T-helper 1 cell treated with Interleukin-12 subunit alpha and Interleukin-12 subunit beta and Interleukin-4 antibody, amounts not matched to agents 30 ng/mL and 1 ng/mL, for 36 hours (primary cell): ENCODE data around the gene WNT9B. TPM values are rescaled to one million over a fixed set of nuclear protein-coding genes. Genes with fewer than 3 reads are reported as not detected.

ENCODE experiments used
- intact Hi-C: fragments of 100-400 bp; cut with micrococcal nuclease; formaldehyde crosslinking; loops from one replicate; pipeline ENCODE4 v1.15.1; 2024
- total RNA-seq: library from RNA; stranded (reverse); gene quantifications from 2 replicates; pipeline ENCODE4 v1.2.3, GENCODE V29; 2022

WNT9B gene
- total RNA-seq, 1 donor from 2014 or later: not detected

- intact Hi-C loops: no loop called here
These were observed 52.6 kb downstream of the WNT9B start for GRCh38 chr17:46903762-46904672.

- intact Hi-C loops: no loop called here
These were observed 56.8 kb downstream of the WNT9B start for GRCh38 chr17:46908068-46908737.

- intact Hi-C loops: no loop called here
These were observed 59.0 kb downstream of the WNT9B start for GRCh38 chr17:46910179-46910927.

- intact Hi-C loops: no loop called here
These were observed 59.9 kb downstream of the WNT9B start for GRCh38 chr17:46911311-46911710.

GRCh38 chr17:46915596-46915995, 64.2 kb downstream of the WNT9B start:
- intact Hi-C loops: no loop called here

- intact Hi-C loops: no loop called here
These were observed 64.8 kb downstream of the WNT9B start for GRCh38 chr17:46916211-46916610.

GRCh38 chr17:46916623-46917022, 65.2 kb downstream of the WNT9B start:
- intact Hi-C loops: no loop called here

GRCh38 chr17:46917041-46917440, 65.7 kb downstream of the WNT9B start:
- intact Hi-C loops: no loop called here

GRCh38 chr17:46917516-46917915, 66.1 kb downstream of the WNT9B start:
- intact Hi-C loops: no loop called here

- intact Hi-C loops: loop anchor here (1.0 to 5.0 kb wide), 4 partner anchors 19 to 727 kb away; partner anchors contain the start of gene EFCAB13
These were observed 70.6 kb downstream of the WNT9B start for GRCh38 chr17:46921962-46922361.

GRCh38 chr17:46922487-46922803, 71.1 kb downstream of the WNT9B start:
- intact Hi-C loops: loop anchor here (1.0 to 5.0 kb wide), 4 partner anchors 18 to 728 kb away; partner anchors contain the start of gene EFCAB13

- intact Hi-C loops: loop anchor here (1.0 to 5.0 kb wide), 6 partner anchors 18 to 728 kb away; partner anchors contain the start of genes CDC27 and EFCAB13
These were observed 71.6 kb downstream of the WNT9B start, which contains the start of gene GOSR2 for GRCh38 chr17:46922804-46923635. TSS of gene GOSR2 (plus strand) at chr17:46923160. CDS start at chr17:46923193, 33 bp downstream.

- intact Hi-C loops: no loop called here
These were observed 73.9 kb downstream of the WNT9B start for GRCh38 chr17:46925185-46925868.

- intact Hi-C loops: no loop called here
These were observed 77.3 kb downstream of the WNT9B start for GRCh38 chr17:46928467-46929261.

- intact Hi-C loops: no loop called here
These were observed 78.0 kb downstream of the WNT9B start for GRCh38 chr17:46929413-46929812.

GRCh38 chr17:46930051-46930450, 78.7 kb downstream of the WNT9B start:
- intact Hi-C loops: no loop called here

GRCh38 chr17:46931596-46931995, 80.2 kb downstream of the WNT9B start:
- intact Hi-C loops: no loop called here

- intact Hi-C loops: no loop called here
These were observed 84.4 kb downstream of the WNT9B start for GRCh38 chr17:46935658-46936266.
